Measurements from ENCODE around the gene MILR1. TPM values are rescaled to one million over a fixed set of nuclear protein-coding genes. Genes with fewer than 3 reads are reported as not detected.

MILR1 gene
- total RNA-seq, 4 donors from 2014 or later, result 0.79 to 8.1 (median 1.8) TPM

DNA sequence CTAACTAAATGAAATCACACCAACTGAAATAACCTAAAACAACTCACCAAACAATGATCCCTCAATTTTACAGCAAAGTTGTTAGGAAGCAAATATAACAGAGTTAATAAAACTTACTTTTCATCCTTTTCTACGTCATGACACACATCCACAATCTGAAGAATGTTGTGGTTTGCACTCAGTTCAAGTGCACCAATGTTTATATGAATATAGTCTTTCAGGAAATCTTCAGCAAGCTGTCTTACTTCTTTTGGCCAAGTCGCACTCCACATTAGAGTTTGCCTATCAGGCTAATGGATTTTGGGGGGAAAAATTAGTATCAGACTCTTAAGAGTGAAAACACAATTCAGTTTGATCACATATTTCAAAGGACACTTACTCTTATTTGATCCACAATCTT, 53.9 kb downstream of the MILR1 start:
- intact Hi-C loops (cut with DNase I), result no loop called here
- peaks cover 21 to 73% (median 49%) of the 10 kb centered on the region in 3 donors for H3K4me1 ChIP-seq
- peaks cover 25 to 72% (median 46%) of the 10 kb centered on the region in 3 donors for H3K36me3 ChIP-seq
- peak overlapping the region in 3 of 4 donors; percentile 45 to 100 (median 99) for H3K27ac ChIP-seq
- no peak for DNase-seq
- peak overlapping the region in 1 of 4 donors; percentile 93 for H3K4me3 ChIP-seq
- WGBS, 2 donors, result 72 to 76% methylated on average over 2 of the region's 2 CpGs
- no peak for TF ChIP-seq CTCF (IDR thresholded peaks at IDR 0.05)
- TF ChIP-seq POLR2A (IDR thresholded peaks at IDR 0.05), result no peak
- no peaks in the 10 kb centered on the region for H3K27me3 ChIP-seq
- H3K9me3 ChIP-seq, result no peaks in the 10 kb centered on the region

GRCh38 chr17:64503341-64503740, 54.4 kb downstream of the MILR1 start:
- H3K27ac ChIP-seq, result peak overlapping the region in 3 of 4 donors; percentile 45 to 100 (median 99)
- WGBS, 2 donors, result 49 to 59% methylated on average over 5 of the region's 5 CpGs
- no peaks in the 10 kb centered on the region for H3K9me3 ChIP-seq
- peaks cover 26 to 73% (median 50%) of the 10 kb centered on the region in 3 donors for H3K4me1 ChIP-seq
- no peaks in the 10 kb centered on the region for H3K27me3 ChIP-seq
- TF ChIP-seq POLR2A (IDR thresholded peaks at IDR 0.05), result no peak
- no peak for TF ChIP-seq CTCF (IDR thresholded peaks at IDR 0.05)
- peak overlapping the region in 2 of 4 donors; percentile 93 to 100 for H3K4me3 ChIP-seq
- H3K36me3 ChIP-seq, result peaks cover 25 to 67% (median 46%) of the 10 kb centered on the region in 3 donors
- no peak for DNase-seq
- intact Hi-C loops (cut with DNase I), result no loop called here

DNA sequence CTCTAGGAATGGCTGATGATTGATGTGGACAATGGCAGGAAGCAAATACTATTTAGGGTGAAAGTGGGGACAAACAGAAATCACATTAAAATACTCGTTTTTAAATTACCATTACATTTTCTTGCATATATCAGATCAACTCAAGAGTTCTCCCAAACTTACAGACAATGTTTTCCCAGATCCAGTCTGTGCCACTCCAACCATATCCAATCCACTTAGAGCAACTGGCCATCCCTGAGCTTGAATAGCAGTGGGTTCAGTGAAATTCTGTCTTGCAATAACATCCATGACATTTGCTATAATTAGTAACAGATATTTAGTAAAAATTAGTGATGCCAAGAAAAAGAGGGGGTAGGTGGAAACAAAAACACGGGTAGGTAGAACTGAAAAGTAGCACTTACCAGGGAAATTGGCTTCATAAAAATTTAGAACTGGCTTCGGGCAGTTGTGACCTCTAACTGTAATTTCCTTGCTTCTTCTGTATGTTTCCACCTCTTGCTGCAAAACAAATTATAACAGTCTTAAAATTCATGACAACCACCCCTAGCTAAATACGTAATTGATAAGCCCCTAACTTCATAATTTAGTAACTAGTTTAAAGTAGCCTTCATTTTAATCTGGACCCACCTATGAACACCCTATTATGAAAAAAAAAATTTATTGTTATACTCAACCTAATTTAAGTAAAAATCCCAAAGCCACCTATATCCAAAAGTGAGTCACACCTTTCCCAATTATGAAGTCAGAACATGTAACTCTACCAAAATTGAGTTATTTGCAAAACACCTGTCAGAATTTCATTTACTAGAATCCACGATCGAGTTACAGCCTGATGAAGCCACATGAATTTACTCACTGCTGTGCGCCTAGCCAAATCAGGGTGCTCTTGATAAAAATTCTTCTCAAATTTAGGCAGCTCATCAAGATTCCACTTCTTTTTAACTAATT, 55.2 kb downstream of the MILR1 start:
- Histone ChIP-seq H3K4me1 (peaks cover 28 to 73% (median 50%) of the 10 kb centered on the region in 3 donors), H3K36me3 (peaks cover 25 to 64% (median 46%) of the 10 kb centered on the region in 3 donors)
- no peak for TF ChIP-seq CTCF (IDR thresholded peaks at IDR 0.05)
- no peak for TF ChIP-seq POLR2A (IDR thresholded peaks at IDR 0.05)

DNA sequence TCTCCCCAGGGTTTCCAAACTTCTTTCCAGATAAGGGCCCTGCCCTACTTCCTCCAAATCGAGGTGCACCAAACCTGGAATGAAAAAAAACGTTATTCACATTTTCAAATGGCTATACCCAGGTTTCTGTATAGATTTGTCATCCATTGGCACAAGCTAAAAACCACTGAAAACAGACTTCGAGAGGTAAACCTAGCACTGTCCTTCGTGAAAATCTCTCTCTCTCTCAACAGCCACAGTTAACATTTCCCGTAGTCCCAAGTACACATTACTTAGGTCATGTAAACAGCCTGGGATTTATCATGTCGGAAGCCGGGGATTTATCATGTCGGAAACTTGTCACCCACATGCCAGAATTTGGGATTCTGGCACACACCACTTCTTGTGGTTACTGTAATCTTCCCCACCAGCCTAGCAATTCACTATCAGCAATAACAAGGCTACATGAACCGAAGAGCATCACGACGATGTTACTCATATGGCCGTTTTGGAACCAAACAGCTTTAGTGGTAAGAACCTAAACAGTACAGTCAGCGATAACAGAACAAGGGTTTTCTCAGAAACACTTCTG, 55.9 kb downstream of the MILR1 start:
- H3K36me3 ChIP-seq, result peaks cover 24 to 64% (median 38%) of the 10 kb centered on the region in 3 donors

More for the DNA sequence above, 55.2 kb downstream of the MILR1 start:
- peak overlapping the region; percentile 82 to 100 (median 89) for H3K4me3 ChIP-seq
- no peaks in the 10 kb centered on the region for H3K9me3 ChIP-seq
- no peaks in the 10 kb centered on the region for H3K27me3 ChIP-seq
- WGBS, 2 donors, result 12 to 15% methylated on average over 7 of the region's 7 CpGs
- DNase-seq, result no peak
- intact Hi-C loops (cut with DNase I), result no loop called here
- H3K27ac ChIP-seq, result peak overlapping the region; percentile 99 to 100 (median 100)

More for the DNA sequence above, 55.9 kb downstream of the MILR1 start:
- 0% methylated on average over 12 to 13 of the region's 13 CpGs for WGBS, 2 donors
- DNase-seq, result no peak
- Histone ChIP-seq H3K27me3 (no peaks in the 10 kb centered on the region), H3K4me1 (peaks cover 28 to 72% (median 53%) of the 10 kb centered on the region in 3 donors), H3K9me3 (no peaks in the 10 kb centered on the region), H3K4me3 (peak overlapping the region; percentile 82 to 100 (median 89)), H3K27ac (peak overlapping the region; percentile 99 to 100 (median 100))
- intact Hi-C loops (cut with DNase I), result no loop called here
- no peak for TF ChIP-seq CTCF (IDR thresholded peaks at IDR 0.05)
- TF ChIP-seq POLR2A (IDR thresholded peaks at IDR 0.05), result no peak
